WTC11 (cell line): ENCODE results near the gene RRBP1.

Experiments used
- SP1 ChIP-seq: sonication (generic); formaldehyde crosslinking; conservative IDR thresholded peaks from 2 replicates; pipeline ENCODE4 v1.8.1; 2022; ENCODE audit warnings: missing genetic modification reagents
- TF ChIP-seq, protein P1 (sequence below): fragments of 250-450 bp; sonication (Bioruptor Pico); IDR thresholded peaks from 2 replicates; pipeline ENCODE4 v1.8.0; 2021; ENCODE audit warnings: mild to moderate bottlenecking
- TF ChIP-seq, protein P2 (sequence below): fragments of 200-600 bp; IDR thresholded peaks from 2 replicates; pipeline ENCODE4 v1.8.0; 2022; ENCODE audit warnings: antibody characterized with exemption

DNA sequence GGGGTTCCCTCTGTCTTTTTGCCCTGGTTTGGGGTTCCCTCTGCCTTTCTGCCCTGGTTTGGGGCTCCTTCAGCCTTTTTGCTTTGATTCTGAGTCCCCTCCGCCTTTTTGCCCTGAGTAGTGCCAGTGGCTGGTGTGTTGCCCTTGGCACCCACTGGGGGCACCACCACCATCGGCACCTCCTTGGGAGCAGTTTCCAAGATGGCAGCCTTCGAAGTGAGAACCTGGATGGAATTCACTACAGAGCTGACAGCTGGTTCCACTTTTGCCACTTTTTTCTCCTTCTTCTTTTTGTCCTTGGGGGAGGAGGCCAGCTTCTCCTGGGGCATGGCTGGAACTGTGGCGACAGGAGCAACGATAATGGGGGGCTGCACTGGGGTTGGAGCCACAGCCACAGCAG lies 22.2 kb downstream of the RRBP1 start:
- TF ChIP-seq SP1 (CRISPR knock-in tag), result no peak
- TF ChIP-seq, protein P1, sequence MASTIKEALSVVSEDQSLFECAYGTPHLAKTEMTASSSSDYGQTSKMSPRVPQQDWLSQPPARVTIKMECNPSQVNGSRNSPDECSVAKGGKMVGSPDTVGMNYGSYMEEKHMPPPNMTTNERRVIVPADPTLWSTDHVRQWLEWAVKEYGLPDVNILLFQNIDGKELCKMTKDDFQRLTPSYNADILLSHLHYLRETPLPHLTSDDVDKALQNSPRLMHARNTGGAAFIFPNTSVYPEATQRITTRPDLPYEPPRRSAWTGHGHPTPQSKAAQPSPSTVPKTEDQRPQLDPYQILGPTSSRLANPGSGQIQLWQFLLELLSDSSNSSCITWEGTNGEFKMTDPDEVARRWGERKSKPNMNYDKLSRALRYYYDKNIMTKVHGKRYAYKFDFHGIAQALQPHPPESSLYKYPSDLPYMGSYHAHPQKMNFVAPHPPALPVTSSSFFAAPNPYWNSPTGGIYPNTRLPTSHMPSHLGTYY, result no peak
- TF ChIP-seq, protein P2, sequence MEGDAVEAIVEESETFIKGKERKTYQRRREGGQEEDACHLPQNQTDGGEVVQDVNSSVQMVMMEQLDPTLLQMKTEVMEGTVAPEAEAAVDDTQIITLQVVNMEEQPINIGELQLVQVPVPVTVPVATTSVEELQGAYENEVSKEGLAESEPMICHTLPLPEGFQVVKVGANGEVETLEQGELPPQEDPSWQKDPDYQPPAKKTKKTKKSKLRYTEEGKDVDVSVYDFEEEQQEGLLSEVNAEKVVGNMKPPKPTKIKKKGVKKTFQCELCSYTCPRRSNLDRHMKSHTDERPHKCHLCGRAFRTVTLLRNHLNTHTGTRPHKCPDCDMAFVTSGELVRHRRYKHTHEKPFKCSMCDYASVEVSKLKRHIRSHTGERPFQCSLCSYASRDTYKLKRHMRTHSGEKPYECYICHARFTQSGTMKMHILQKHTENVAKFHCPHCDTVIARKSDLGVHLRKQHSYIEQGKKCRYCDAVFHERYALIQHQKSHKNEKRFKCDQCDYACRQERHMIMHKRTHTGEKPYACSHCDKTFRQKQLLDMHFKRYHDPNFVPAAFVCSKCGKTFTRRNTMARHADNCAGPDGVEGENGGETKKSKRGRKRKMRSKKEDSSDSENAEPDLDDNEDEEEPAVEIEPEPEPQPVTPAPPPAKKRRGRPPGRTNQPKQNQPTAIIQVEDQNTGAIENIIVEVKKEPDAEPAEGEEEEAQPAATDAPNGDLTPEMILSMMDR, result no peak
